Keratinocyte (primary cell): Measurements from ENCODE around the gene FDX2. TPM values are rescaled to one million over a fixed set of nuclear protein-coding genes. Genes with fewer than 3 reads are reported as not detected.

Source experiments
- DNase-seq: peaks from one replicate; pipeline ENCODE4 v3.0.0-alpha.2; 2011; ENCODE audit warnings: low read depth, missing footprints, low spot score
- FAIRE-seq: peaks from 2 replicates; lab custom pipeline; 2011; peaks lifted over from hg19 to GRCh38; lab: Jason Lieb, UNC
- H2AFZ ChIP-seq: 2 replicates; pipeline ENCODE4 v1.6.0; 2012; ENCODE audit warnings: low read length, control low read depth, inconsistent platforms; ENCODE audit not compliant: control insufficient read depth
- H3K27ac ChIP-seq: 2 replicates; pipeline ENCODE4 v1.5.1; 2011; ENCODE audit warnings: low read length; ENCODE audit not compliant: control insufficient read depth, insufficient read depth
- H3K27me3 ChIP-seq: 3 replicates; pipeline ENCODE4 v1.6.0; 2011; ENCODE audit warnings: low read length; ENCODE audit not compliant: control insufficient read depth, insufficient read depth; ENCODE audit errors: extremely low read depth
- H3K36me3 ChIP-seq, 2 experiments: 2 replicates in 1 of 2; 3 replicates in 1 of 2; pipeline ENCODE4 v1.5.1; 2011; ENCODE audit warnings: low read length in 2 of 2, mild to moderate bottlenecking in 1 of 2; ENCODE audit not compliant: control insufficient read depth in 2 of 2, insufficient read depth in 2 of 2; ENCODE audit errors: extremely low read depth in 1 of 2
- H3K4me1 ChIP-seq: 3 replicates; pipeline ENCODE4 v1.5.1; 2011; ENCODE audit warnings: low read length; ENCODE audit not compliant: control insufficient read depth, insufficient read depth; ENCODE audit errors: extremely low read depth
- H3K4me2 ChIP-seq: 3 replicates; pipeline ENCODE4 v1.6.0; 2011; ENCODE audit warnings: low read depth, low read length; ENCODE audit not compliant: control insufficient read depth, insufficient read depth; ENCODE audit errors: extremely low read depth
- H3K4me3 ChIP-seq, 3 experiments: fragments of 200-600 bp in 1 of 3; sonication (generic) in 1 of 3; 2 replicates in 2 of 3; 3 replicates in 1 of 3; pipeline ENCODE4 v1.5.1; 2011 to 2016; ENCODE audit warnings: low read length in 3 of 3, mild to moderate bottlenecking in 3 of 3, control low read depth in 2 of 3, inconsistent platforms in 1 of 3, low read depth in 1 of 3, mixed read lengths in 1 of 3, mixed run types in 1 of 3, moderate library complexity in 1 of 3; ENCODE audit not compliant: control insufficient read depth in 2 of 3, insufficient read depth in 2 of 3; ENCODE audit errors: extremely low read depth in 1 of 3
- H3K79me2 ChIP-seq: 2 replicates; pipeline ENCODE4 v1.6.0; 2012; ENCODE audit warnings: low read length; ENCODE audit not compliant: control insufficient read depth, insufficient read depth
- H3K9ac ChIP-seq: 3 replicates; pipeline ENCODE4 v1.6.0; 2011; ENCODE audit warnings: low read length; ENCODE audit not compliant: control insufficient read depth, insufficient read depth; ENCODE audit errors: extremely low read depth
- H3K9me1 ChIP-seq: 3 replicates; pipeline ENCODE4 v1.6.0; 2011; ENCODE audit warnings: low read length; ENCODE audit not compliant: control insufficient read depth, insufficient read depth; ENCODE audit errors: extremely low read depth
- H3K9me3 ChIP-seq: 2 replicates; pipeline ENCODE4 v1.5.1; 2012; ENCODE audit warnings: low read depth, low read length; ENCODE audit not compliant: control insufficient read depth
- H4K20me1 ChIP-seq: 3 replicates; pipeline ENCODE4 v1.6.0; 2011; ENCODE audit warnings: low read length; ENCODE audit not compliant: control insufficient read depth, insufficient read depth; ENCODE audit errors: extremely low read depth
- EZH2 ChIP-seq: IDR thresholded peaks from one replicate; pipeline ENCODE4 v1.6.1; 2012; ENCODE audit warnings: inconsistent platforms, mild to moderate bottlenecking, low read length, moderate library complexity
- dilution Hi-C: fragments of 300-500 bp; cut with MboI; formaldehyde crosslinking; loops from one replicate; pipeline ENCODE4 v1.7.0; 2020; ENCODE audit warnings: low sequenced_read_pairs; ENCODE audit not compliant: extremely low pct_ligation_motif_present
- polyA plus RNA-seq, 5 experiments: library from polyadenylated mRNA; depleted of rRNA in 3 of 5; stranded (reverse) in 3 of 5; stranded (forward) in 1 of 5; unstranded in 1 of 5; fragments of >200 nt; gene quantifications; 1 replicate in 1 of 5; 2 replicates in 3 of 5; 3 replicates in 1 of 5; pipeline versions ENCODE4 v1.2.1 to v1.2.3, GENCODE V29; 2011 to 2012; ENCODE audit warnings: missing spikeins in 2 of 5, low read depth in 1 of 5, low replicate concordance in 1 of 5
- TF ChIP-seq, protein P1 (sequence below), 3 experiments: IDR thresholded peaks in 1 of 3; conservative IDR thresholded peaks in 1 of 3; optimal IDR thresholded peaks in 1 of 3; 2 replicates in 2 of 3; 3 replicates in 1 of 3; pipeline versions ENCODE3 to v1.5.1; 2011; ENCODE audit warnings: low read length in 3 of 3, mild to moderate bottlenecking in 3 of 3, moderate library complexity in 2 of 3, control low read depth in 1 of 3, inconsistent platforms in 1 of 3; ENCODE audit not compliant: insufficient read depth in 2 of 3; ENCODE audit errors: extremely low read depth in 1 of 3

FDX2 gene
- polyA plus RNA-seq, 1 donor (not counting 4 experiments of a cell fraction or from before 2014, with no cell fraction given): 19.2 TPM

DNA sequence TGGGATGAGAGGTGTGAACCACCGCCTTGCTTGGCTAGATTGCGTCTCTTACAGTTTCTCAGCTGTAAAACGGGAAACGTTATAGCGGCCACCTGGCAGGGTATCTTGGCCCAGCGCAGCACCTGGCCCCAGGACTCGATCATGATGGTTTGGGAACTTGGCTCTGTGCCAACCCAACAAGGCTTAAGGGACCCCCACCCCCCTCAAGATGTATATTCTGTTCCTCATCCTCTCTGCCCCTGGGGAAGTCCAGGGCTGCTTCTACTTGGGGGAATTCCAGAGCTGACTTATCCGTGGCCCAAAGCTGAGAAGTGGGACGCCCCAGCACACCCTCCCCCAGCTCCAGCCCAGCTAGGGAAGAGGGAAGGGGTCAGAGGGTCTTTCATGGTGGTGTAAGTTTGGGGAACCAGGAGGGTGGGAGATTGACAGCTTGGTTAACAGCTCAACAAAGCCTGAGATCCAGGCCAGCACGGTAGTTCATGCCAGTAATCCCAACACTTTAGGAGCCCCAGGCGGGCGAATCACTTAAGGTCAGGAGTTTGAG lies 44.2 kb downstream of the FDX2 start:
- no peaks in the 10 kb centered on the region for H3K36me3 ChIP-seq
- no peaks in the 10 kb centered on the region for H3K79me2 ChIP-seq
- TF ChIP-seq, protein P1, sequence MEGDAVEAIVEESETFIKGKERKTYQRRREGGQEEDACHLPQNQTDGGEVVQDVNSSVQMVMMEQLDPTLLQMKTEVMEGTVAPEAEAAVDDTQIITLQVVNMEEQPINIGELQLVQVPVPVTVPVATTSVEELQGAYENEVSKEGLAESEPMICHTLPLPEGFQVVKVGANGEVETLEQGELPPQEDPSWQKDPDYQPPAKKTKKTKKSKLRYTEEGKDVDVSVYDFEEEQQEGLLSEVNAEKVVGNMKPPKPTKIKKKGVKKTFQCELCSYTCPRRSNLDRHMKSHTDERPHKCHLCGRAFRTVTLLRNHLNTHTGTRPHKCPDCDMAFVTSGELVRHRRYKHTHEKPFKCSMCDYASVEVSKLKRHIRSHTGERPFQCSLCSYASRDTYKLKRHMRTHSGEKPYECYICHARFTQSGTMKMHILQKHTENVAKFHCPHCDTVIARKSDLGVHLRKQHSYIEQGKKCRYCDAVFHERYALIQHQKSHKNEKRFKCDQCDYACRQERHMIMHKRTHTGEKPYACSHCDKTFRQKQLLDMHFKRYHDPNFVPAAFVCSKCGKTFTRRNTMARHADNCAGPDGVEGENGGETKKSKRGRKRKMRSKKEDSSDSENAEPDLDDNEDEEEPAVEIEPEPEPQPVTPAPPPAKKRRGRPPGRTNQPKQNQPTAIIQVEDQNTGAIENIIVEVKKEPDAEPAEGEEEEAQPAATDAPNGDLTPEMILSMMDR (optimal IDR thresholded peaks at IDR 0.05 in 1 of 3, IDR thresholded peaks at IDR 0.05 in 1 of 3, conservative IDR thresholded peaks at IDR 0.05 in 1 of 3; ENCODE audit: extremely low read depth in 1 of 3, insufficient read depth in 2 of 3, low read length in 3 of 3): no peak
- no peak for TF ChIP-seq EZH2
- dilution Hi-C loops: no loop called here
- peaks cover 23% of the 10 kb centered on the region for H3K27me3 ChIP-seq
- H3K9me1 ChIP-seq: no peaks in the 10 kb centered on the region
- DNase-seq: no peak
- FAIRE-seq: no peak
- no peaks in the 10 kb centered on the region for H3K9me3 ChIP-seq
- H3K9ac ChIP-seq: no peak overlapping the region
- no peak overlapping the region for H3K4me2 ChIP-seq
- no peak overlapping the region for H3K27ac ChIP-seq
- H2AFZ ChIP-seq: no peak overlapping the region
- no peak overlapping the region for H3K4me3 ChIP-seq
- peaks cover 9% of the 10 kb centered on the region for H3K4me1 ChIP-seq
- no peaks in the 10 kb centered on the region for H4K20me1 ChIP-seq

DNA sequence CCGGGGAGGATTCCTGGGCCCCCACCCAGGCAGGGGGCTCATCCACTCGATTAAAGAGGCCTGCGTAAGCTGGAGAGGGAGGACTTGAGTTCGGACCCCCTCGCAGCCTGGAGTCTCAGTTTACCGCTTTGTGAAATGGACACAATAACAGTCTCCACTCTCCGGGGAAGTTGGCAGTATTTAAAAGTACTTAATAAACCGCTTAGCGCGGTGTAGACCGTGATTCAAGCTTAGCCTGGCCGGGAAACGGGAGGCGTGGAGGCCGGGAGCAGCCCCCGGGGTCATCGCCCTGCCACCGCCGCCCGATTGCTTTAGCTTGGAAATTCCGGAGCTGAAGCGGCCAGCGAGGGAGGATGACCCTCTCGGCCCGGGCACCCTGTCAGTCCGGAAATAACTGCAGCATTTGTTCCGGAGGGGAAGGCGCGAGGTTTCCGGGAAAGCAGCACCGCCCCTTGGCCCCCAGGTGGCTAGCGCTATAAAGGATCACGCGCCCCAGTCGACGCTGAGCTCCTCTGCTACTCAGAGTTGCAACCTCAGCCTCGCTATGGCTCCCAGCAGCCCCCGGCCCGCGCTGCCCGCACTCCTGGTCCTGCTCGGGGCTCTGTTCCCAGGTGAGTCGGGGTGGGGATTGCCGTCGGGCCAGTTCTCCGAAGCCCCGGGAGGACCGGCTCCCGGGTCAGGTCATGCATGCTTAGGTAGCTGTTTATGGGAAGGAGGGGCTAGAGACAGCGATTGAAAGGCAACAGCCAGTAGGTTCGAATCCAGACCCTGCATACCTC lies 45.0 kb downstream of the FDX2 start, which contains the start of gene ICAM1:
Gene ICAM1 (plus strand): TSS at position 505 of the 779 bp plus-strand sequence. CDS start 40 bp downstream, at position 545.
- H3K9ac ChIP-seq: peak within 1 kb of the TSS; percentile 15
- H3K4me1 ChIP-seq: peaks cover 9% of the 10 kb centered on the region
- peak within 1 kb of the TSS; percentile 13 to 63 (median 32) for H3K4me3 ChIP-seq
- H3K9me3 ChIP-seq: no peaks in the 10 kb centered on the region
- H3K9me1 ChIP-seq: no peaks in the 10 kb centered on the region
- no peaks in the 10 kb centered on the region for H4K20me1 ChIP-seq
- TF ChIP-seq, protein P1 (optimal IDR thresholded peaks at IDR 0.05 in 1 of 3, IDR thresholded peaks at IDR 0.05 in 1 of 3, conservative IDR thresholded peaks at IDR 0.05 in 1 of 3; ENCODE audit: extremely low read depth in 1 of 3, insufficient read depth in 2 of 3, low read length in 3 of 3): peak in 1 of 3 experiments; percentile 8
- peak; percentile 60 for TF ChIP-seq EZH2
- DNase-seq: no peak
- peaks cover 23% of the 10 kb centered on the region for H3K27me3 ChIP-seq
- H3K4me2 ChIP-seq: peak within 1 kb of the TSS; percentile 78
- dilution Hi-C loops: no loop called here
- FAIRE-seq: no peak
- H3K79me2 ChIP-seq: no peaks in the 10 kb centered on the region
- H3K36me3 ChIP-seq: no peaks in the 10 kb centered on the region
- peak within 1 kb of the TSS; percentile 49 for H2AFZ ChIP-seq
- H3K27ac ChIP-seq: no peak within 1 kb of the TSS
